Keratinocyte (primary cell): ENCODE measurements around the gene ZG16B. TPM values are rescaled to one million over a fixed set of nuclear protein-coding genes. Genes with fewer than 3 reads are reported as not detected.

Experiments
- DNase-seq: peaks from one replicate; pipeline ENCODE4 v3.0.0-alpha.2; 2011; ENCODE audit warnings: low read depth, missing footprints, low spot score
- FAIRE-seq: peaks from 2 replicates; lab custom pipeline; 2011; peaks lifted over from hg19 to GRCh38; lab: Jason Lieb, UNC
- H2AFZ ChIP-seq: 2 replicates; pipeline ENCODE4 v1.6.0; 2012; ENCODE audit warnings: low read length, control low read depth, inconsistent platforms; ENCODE audit not compliant: control insufficient read depth
- H3K27ac ChIP-seq: 2 replicates; pipeline ENCODE4 v1.5.1; 2011; ENCODE audit warnings: low read length; ENCODE audit not compliant: control insufficient read depth, insufficient read depth
- H3K27me3 ChIP-seq: 3 replicates; pipeline ENCODE4 v1.6.0; 2011; ENCODE audit warnings: low read length; ENCODE audit not compliant: control insufficient read depth, insufficient read depth; ENCODE audit errors: extremely low read depth
- H3K36me3 ChIP-seq, 2 experiments: 2 replicates in 1 of 2; 3 replicates in 1 of 2; pipeline ENCODE4 v1.5.1; 2011; ENCODE audit warnings: low read length in 2 of 2, mild to moderate bottlenecking in 1 of 2; ENCODE audit not compliant: control insufficient read depth in 2 of 2, insufficient read depth in 2 of 2; ENCODE audit errors: extremely low read depth in 1 of 2
- H3K4me1 ChIP-seq: 3 replicates; pipeline ENCODE4 v1.5.1; 2011; ENCODE audit warnings: low read length; ENCODE audit not compliant: control insufficient read depth, insufficient read depth; ENCODE audit errors: extremely low read depth
- H3K4me2 ChIP-seq: 3 replicates; pipeline ENCODE4 v1.6.0; 2011; ENCODE audit warnings: low read depth, low read length; ENCODE audit not compliant: control insufficient read depth, insufficient read depth; ENCODE audit errors: extremely low read depth
- H3K4me3 ChIP-seq, 3 experiments: fragments of 200-600 bp in 1 of 3; sonication (generic) in 1 of 3; 2 replicates in 2 of 3; 3 replicates in 1 of 3; pipeline ENCODE4 v1.5.1; 2011 to 2016; ENCODE audit warnings: low read length in 3 of 3, mild to moderate bottlenecking in 3 of 3, control low read depth in 2 of 3, inconsistent platforms in 1 of 3, low read depth in 1 of 3, mixed read lengths in 1 of 3, mixed run types in 1 of 3, moderate library complexity in 1 of 3; ENCODE audit not compliant: control insufficient read depth in 2 of 3, insufficient read depth in 2 of 3; ENCODE audit errors: extremely low read depth in 1 of 3
- H3K79me2 ChIP-seq: 2 replicates; pipeline ENCODE4 v1.6.0; 2012; ENCODE audit warnings: low read length; ENCODE audit not compliant: control insufficient read depth, insufficient read depth
- H3K9ac ChIP-seq: 3 replicates; pipeline ENCODE4 v1.6.0; 2011; ENCODE audit warnings: low read length; ENCODE audit not compliant: control insufficient read depth, insufficient read depth; ENCODE audit errors: extremely low read depth
- H3K9me1 ChIP-seq: 3 replicates; pipeline ENCODE4 v1.6.0; 2011; ENCODE audit warnings: low read length; ENCODE audit not compliant: control insufficient read depth, insufficient read depth; ENCODE audit errors: extremely low read depth
- H3K9me3 ChIP-seq: 2 replicates; pipeline ENCODE4 v1.5.1; 2012; ENCODE audit warnings: low read depth, low read length; ENCODE audit not compliant: control insufficient read depth
- H4K20me1 ChIP-seq: 3 replicates; pipeline ENCODE4 v1.6.0; 2011; ENCODE audit warnings: low read length; ENCODE audit not compliant: control insufficient read depth, insufficient read depth; ENCODE audit errors: extremely low read depth
- EZH2 ChIP-seq: IDR thresholded peaks from one replicate; pipeline ENCODE4 v1.6.1; 2012; ENCODE audit warnings: inconsistent platforms, mild to moderate bottlenecking, low read length, moderate library complexity
- dilution Hi-C: fragments of 300-500 bp; cut with MboI; formaldehyde crosslinking; loops from one replicate; pipeline ENCODE4 v1.7.0; 2020; ENCODE audit warnings: low sequenced_read_pairs; ENCODE audit not compliant: extremely low pct_ligation_motif_present
- polyA plus RNA-seq, 5 experiments: library from polyadenylated mRNA; depleted of rRNA in 3 of 5; stranded (reverse) in 3 of 5; stranded (forward) in 1 of 5; unstranded in 1 of 5; fragments of >200 nt; gene quantifications; 1 replicate in 1 of 5; 2 replicates in 3 of 5; 3 replicates in 1 of 5; pipeline versions ENCODE4 v1.2.1 to v1.2.3, GENCODE V29; 2011 to 2012; ENCODE audit warnings: missing spikeins in 2 of 5, low read depth in 1 of 5, low replicate concordance in 1 of 5
- TF ChIP-seq, protein P1 (sequence below), 3 experiments: IDR thresholded peaks in 1 of 3; conservative IDR thresholded peaks in 1 of 3; optimal IDR thresholded peaks in 1 of 3; 2 replicates in 2 of 3; 3 replicates in 1 of 3; pipeline versions ENCODE3 to v1.5.1; 2011; ENCODE audit warnings: low read length in 3 of 3, mild to moderate bottlenecking in 3 of 3, moderate library complexity in 2 of 3, control low read depth in 1 of 3, inconsistent platforms in 1 of 3; ENCODE audit not compliant: insufficient read depth in 2 of 3; ENCODE audit errors: extremely low read depth in 1 of 3

ZG16B gene
- polyA plus RNA-seq, 1 donor (not counting 4 experiments of a cell fraction or from before 2014, with no cell fraction given) = 2.1 TPM

DNA sequence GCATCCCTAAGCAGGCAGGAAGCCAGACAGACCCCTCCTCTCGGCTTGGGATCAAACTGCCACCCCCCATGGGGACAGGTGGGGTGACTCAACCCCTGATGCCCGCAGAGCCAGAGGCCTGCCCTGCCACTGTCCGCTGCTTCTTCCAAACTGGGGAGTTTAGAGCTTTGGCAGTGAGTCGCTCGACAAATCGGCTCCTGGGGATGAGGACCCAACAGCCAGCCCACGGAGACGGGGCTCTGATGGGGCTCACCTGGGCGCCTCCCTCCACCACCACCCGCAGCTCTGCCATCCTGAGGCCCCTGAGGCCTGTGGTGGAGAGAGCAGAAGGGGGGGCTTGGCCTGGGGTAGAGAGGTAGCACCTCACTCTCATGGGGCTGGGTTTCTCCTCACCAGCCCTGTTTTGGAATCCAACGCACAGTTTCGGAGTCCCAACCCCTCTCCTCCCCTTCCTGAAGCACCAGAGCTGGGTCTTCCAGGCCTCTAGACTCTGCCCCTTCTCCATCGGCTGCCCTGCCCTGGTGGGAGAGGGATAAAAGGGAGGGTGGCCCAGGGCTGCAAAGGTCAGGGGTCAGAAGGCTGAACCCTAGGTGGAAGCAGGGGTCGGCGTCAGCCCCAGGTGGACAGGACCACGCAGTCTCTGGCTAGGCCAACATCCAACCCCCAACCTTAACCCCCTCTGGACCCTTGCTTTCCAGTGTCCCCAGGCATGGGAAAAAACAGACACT, 22.1 kb downstream of the ZG16B start:
- Histone ChIP-seq H4K20me1 (no peaks in the 10 kb centered on the region), H3K4me1 (peaks cover 2% of the 10 kb centered on the region), H3K4me3 (no peak overlapping the region), H3K36me3 (peaks cover 0 to 3% of the 10 kb centered on the region in 2 experiments), H3K27ac (no peak overlapping the region), H3K79me2 (no peaks in the 10 kb centered on the region), H2AFZ (no peak overlapping the region), H3K27me3 (no peaks in the 10 kb centered on the region), H3K9me3 (no peaks in the 10 kb centered on the region), H3K9me1 (no peaks in the 10 kb centered on the region), H3K4me2 (no peak overlapping the region), H3K9ac (no peak overlapping the region)
- dilution Hi-C loops = no loop called here
- no peak for TF ChIP-seq EZH2
- TF ChIP-seq, protein P1, sequence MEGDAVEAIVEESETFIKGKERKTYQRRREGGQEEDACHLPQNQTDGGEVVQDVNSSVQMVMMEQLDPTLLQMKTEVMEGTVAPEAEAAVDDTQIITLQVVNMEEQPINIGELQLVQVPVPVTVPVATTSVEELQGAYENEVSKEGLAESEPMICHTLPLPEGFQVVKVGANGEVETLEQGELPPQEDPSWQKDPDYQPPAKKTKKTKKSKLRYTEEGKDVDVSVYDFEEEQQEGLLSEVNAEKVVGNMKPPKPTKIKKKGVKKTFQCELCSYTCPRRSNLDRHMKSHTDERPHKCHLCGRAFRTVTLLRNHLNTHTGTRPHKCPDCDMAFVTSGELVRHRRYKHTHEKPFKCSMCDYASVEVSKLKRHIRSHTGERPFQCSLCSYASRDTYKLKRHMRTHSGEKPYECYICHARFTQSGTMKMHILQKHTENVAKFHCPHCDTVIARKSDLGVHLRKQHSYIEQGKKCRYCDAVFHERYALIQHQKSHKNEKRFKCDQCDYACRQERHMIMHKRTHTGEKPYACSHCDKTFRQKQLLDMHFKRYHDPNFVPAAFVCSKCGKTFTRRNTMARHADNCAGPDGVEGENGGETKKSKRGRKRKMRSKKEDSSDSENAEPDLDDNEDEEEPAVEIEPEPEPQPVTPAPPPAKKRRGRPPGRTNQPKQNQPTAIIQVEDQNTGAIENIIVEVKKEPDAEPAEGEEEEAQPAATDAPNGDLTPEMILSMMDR (optimal IDR thresholded peaks at IDR 0.05 in 1 of 3, IDR thresholded peaks at IDR 0.05 in 1 of 3, conservative IDR thresholded peaks at IDR 0.05 in 1 of 3; ENCODE audit: extremely low read depth in 1 of 3, insufficient read depth in 2 of 3, low read length in 3 of 3) = no peak
- FAIRE-seq (no peak), DNase-seq (no peak)

DNA sequence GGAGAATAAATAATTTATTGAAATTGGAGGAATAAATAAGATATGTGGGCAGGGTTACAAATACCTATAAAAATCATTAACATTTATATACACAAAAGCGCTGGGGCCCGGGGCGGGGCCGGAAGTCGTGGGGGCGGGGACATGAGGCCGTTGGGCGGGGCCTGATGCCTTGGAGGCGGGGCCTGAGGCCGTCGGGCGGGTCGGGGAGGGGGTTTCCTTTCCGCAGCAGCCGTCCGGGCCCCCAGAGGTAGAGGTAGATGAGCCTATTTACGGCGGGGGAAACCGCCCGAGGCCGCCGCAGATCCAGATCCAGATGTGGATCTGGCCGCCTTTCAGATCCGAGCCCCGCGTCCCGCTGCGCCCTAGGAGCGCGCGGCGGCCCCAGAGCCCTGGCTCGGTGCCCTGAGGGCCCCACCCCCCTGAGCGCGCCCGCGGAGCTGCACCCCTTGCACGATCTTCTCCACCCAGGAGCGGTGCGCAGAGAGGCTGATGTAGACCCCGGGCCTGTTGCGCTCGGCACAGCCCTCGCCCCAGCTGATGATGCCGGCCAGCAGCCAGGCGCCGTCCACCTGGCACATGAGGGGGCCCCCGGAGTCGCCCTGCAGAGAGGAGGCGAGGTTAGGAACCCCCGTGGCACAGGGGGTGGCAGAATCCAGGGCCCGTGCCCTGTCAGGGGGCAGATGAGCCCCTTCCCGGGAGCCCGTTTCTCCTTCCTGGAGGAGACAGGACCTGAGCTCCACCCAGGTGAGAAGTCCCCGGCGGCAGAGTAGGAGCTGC, 22.8 kb downstream of the ZG16B start:
- Histone ChIP-seq H3K4me3 (no peak overlapping the region), H4K20me1 (no peaks in the 10 kb centered on the region), H3K4me2 (no peak overlapping the region), H3K36me3 (peaks cover 0 to 3% of the 10 kb centered on the region in 2 experiments), H3K4me1 (peaks cover 6% of the 10 kb centered on the region), H3K9me3 (no peaks in the 10 kb centered on the region), H3K9me1 (no peaks in the 10 kb centered on the region), H3K27ac (no peak overlapping the region), H3K27me3 (no peaks in the 10 kb centered on the region), H3K79me2 (no peaks in the 10 kb centered on the region), H2AFZ (no peak overlapping the region), H3K9ac (no peak overlapping the region)
- TF ChIP-seq, protein P1 (optimal IDR thresholded peaks at IDR 0.05 in 1 of 3, IDR thresholded peaks at IDR 0.05 in 1 of 3, conservative IDR thresholded peaks at IDR 0.05 in 1 of 3; ENCODE audit: extremely low read depth in 1 of 3, insufficient read depth in 2 of 3, low read length in 3 of 3) = no peak
- no peak for TF ChIP-seq EZH2
- dilution Hi-C loops = no loop called here
- no peak for DNase-seq
- no peak for FAIRE-seq
